HepG2 (cell line): ENCODE results near the gene PHF19. TPM values are rescaled to one million over a fixed set of nuclear protein-coding genes. Genes with fewer than 3 reads are reported as not detected.

Source experiments
- CEBPG ChIP-seq: IDR thresholded peaks from 2 replicates; pipeline ENCODE4 v1.6.1; 2016
- MEIS2 ChIP-seq: sonication (generic); formaldehyde crosslinking; IDR thresholded peaks from 2 replicates; pipeline ENCODE4 v1.9.0; 2021; ENCODE audit warnings: mild to moderate bottlenecking, missing genetic modification reagents
- MIER3 ChIP-seq: IDR thresholded peaks from 2 replicates; pipeline ENCODE4 v1.6.1; 2016; ENCODE audit warnings: missing compliant biosample characterization, borderline replicate concordance
- NPAS2 ChIP-seq: sonication (generic); formaldehyde crosslinking; IDR thresholded peaks from 2 replicates; pipeline ENCODE4 v1.8.0; 2022; ENCODE audit warnings: mild to moderate bottlenecking, missing genetic modification reagents, borderline replicate concordance
- PHF21A ChIP-seq: sonication (generic); formaldehyde crosslinking; IDR thresholded peaks from 2 replicates; pipeline ENCODE4 v1.5.0; 2020; ENCODE audit warnings: mild to moderate bottlenecking, missing genetic modification reagents
- SRSF4 ChIP-seq: fragments of 200-400 bp; formaldehyde crosslinking; IDR thresholded peaks from one replicate; pipeline ENCODE4 v1.6.1; 2018; ENCODE audit warnings: mild to moderate bottlenecking, low read depth, low read length, moderate library complexity; ENCODE audit not compliant: poor library complexity, severe bottlenecking
- TOE1 ChIP-seq: sonication (generic); formaldehyde crosslinking; IDR thresholded peaks from 2 replicates; pipeline ENCODE4 v1.4.0; 2020; ENCODE audit warnings: mild to moderate bottlenecking, missing genetic modification reagents
- TP53 ChIP-seq: sonication (generic); formaldehyde crosslinking; conservative IDR thresholded peaks from 2 replicates; pipeline ENCODE4 v1.4.0; 2020; ENCODE audit warnings: missing genetic modification reagents
- ZFP36L2 ChIP-seq: sonication (generic); formaldehyde crosslinking; IDR thresholded peaks from 2 replicates; pipeline ENCODE4 v1.4.0; 2020; ENCODE audit warnings: missing genetic modification reagents
- ZNF143 ChIP-seq: sonication (generic); formaldehyde crosslinking; IDR thresholded peaks from 2 replicates; pipeline ENCODE4 v1.4.0; 2020; ENCODE audit warnings: missing genetic modification reagents
- polyA plus RNA-seq, 8 experiments: library from polyadenylated mRNA; depleted of rRNA in 3 of 8; stranded (reverse) in 7 of 8; unstranded in 1 of 8; fragments of >200 nt; fragmentation: Illumina TruSeq in 4 of 8; extraction: Trizol in 4 of 8; gene quantifications; 2 replicates each; pipeline versions ENCODE4 v1.2.1 to v1.2.3, GENCODE V29; 2011 to 2016; ENCODE audit warnings: low read depth in 4 of 8, missing spikeins in 1 of 8, mixed read lengths in 1 of 8; ENCODE audit not compliant: insufficient read depth in 1 of 8
- total RNA-seq, 5 experiments: library from RNA; depleted of rRNA; stranded (reverse); fragments of >200 nt; fragmentation: Illumina TruSeq; extraction: Trizol; gene quantifications; 2 replicates each; pipeline ENCODE4 v1.2.3, GENCODE V29; 2016; ENCODE audit warnings: low read depth in 1 of 5
- TF ChIP-seq, protein P1 (sequence below), 2 experiments: sonication (generic) in 1 of 2; formaldehyde crosslinking in 1 of 2; IDR thresholded peaks; 2 replicates each; pipeline versions ENCODE4 v1.6.1 to v1.9.0; 2014 to 2022; ENCODE audit warnings: antibody characterized with exemption in 1 of 2, borderline replicate concordance in 1 of 2, inconsistent platforms in 1 of 2, low read depth in 1 of 2, missing genetic modification reagents in 1 of 2
- TF ChIP-seq, protein P2 (sequence below): sonication (generic); formaldehyde crosslinking; IDR thresholded peaks from 2 replicates; pipeline ENCODE4 v1.9.0; 2022; ENCODE audit warnings: missing genetic modification reagents, mild to moderate bottlenecking, borderline replicate concordance
- TF ChIP-seq, protein P3 (sequence below): sonication (generic); formaldehyde crosslinking; IDR thresholded peaks from 2 replicates; pipeline ENCODE4 v1.9.0; 2021; ENCODE audit warnings: missing genetic modification reagents, borderline replicate concordance
- TF ChIP-seq, protein P4 (sequence below): sonication (generic); formaldehyde crosslinking; IDR thresholded peaks from 2 replicates; pipeline ENCODE4 v1.5.0; 2020; ENCODE audit warnings: mild to moderate bottlenecking, missing genetic modification reagents, moderate library complexity
- TF ChIP-seq, protein P5 (sequence below): sonication (generic); formaldehyde crosslinking; IDR thresholded peaks from 2 replicates; pipeline ENCODE4 v1.4.0; 2020; ENCODE audit warnings: missing genetic modification reagents

Gene PHF19
- total and polyA plus RNA-seq, 2 of the 13 experiments (the other 11 are each of a cell fraction or from before 2014, with no cell fraction given): 29.7 to 41.3 TPM

DNA sequence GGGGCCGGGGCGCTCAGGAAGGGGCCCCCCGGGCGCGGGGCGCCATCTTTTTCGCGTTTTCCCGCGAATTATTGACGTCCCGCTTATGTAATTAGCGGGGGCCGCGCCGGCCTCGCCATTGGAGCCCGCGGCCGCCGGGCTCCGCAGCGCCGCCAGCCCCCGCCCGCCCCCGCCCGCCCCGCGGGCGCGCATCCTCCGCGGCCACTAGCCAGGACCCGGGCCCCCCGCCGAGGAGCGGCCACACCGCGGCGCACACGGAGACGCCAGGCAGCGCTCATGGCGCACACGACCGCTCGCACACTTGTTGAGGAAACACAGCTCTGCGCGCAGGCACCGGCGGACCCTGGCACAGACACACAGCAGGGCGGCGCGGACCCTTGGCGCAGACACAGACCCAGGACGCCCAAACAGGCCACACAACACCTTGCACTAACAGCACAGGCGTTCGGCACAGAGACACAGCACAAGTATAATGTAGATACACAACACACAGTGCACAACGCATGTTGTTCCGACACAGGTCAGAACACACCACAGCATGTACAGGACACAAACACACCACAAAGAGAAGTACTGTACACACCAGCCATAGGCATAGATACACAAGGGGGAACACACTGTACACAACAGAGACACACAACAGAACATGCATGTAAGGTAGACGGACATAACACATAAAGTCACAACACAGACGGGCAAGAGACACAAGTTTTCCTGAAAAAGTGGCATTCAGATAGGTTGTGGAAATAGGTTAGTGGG, 467 bp upstream of the PHF19 start (continued):
- TF ChIP-seq, protein P1, sequence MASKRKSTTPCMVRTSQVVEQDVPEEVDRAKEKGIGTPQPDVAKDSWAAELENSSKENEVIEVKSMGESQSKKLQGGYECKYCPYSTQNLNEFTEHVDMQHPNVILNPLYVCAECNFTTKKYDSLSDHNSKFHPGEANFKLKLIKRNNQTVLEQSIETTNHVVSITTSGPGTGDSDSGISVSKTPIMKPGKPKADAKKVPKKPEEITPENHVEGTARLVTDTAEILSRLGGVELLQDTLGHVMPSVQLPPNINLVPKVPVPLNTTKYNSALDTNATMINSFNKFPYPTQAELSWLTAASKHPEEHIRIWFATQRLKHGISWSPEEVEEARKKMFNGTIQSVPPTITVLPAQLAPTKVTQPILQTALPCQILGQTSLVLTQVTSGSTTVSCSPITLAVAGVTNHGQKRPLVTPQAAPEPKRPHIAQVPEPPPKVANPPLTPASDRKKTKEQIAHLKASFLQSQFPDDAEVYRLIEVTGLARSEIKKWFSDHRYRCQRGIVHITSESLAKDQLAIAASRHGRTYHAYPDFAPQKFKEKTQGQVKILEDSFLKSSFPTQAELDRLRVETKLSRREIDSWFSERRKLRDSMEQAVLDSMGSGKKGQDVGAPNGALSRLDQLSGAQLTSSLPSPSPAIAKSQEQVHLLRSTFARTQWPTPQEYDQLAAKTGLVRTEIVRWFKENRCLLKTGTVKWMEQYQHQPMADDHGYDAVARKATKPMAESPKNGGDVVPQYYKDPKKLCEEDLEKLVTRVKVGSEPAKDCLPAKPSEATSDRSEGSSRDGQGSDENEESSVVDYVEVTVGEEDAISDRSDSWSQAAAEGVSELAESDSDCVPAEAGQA (IDR thresholded peaks at IDR 0.05; ENCODE audit: low read depth): no peak
- TF ChIP-seq, protein P1 (CRISPR knock-in tag; IDR thresholded peaks at IDR 0.05; ENCODE audit: borderline replicate concordance): no peak
- TF ChIP-seq, protein P2, sequence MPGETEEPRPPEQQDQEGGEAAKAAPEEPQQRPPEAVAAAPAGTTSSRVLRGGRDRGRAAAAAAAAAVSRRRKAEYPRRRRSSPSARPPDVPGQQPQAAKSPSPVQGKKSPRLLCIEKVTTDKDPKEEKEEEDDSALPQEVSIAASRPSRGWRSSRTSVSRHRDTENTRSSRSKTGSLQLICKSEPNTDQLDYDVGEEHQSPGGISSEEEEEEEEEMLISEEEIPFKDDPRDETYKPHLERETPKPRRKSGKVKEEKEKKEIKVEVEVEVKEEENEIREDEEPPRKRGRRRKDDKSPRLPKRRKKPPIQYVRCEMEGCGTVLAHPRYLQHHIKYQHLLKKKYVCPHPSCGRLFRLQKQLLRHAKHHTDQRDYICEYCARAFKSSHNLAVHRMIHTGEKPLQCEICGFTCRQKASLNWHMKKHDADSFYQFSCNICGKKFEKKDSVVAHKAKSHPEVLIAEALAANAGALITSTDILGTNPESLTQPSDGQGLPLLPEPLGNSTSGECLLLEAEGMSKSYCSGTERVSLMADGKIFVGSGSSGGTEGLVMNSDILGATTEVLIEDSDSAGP (CRISPR knock-in tag): peak; percentile 22; the same call in 1 of the 2 replicates
- TF ChIP-seq NPAS2 (no peak), TP53 (CRISPR knock-in tag) (no peak), MIER3 (CRISPR knock-in tag) (no peak; the same call in 1 of the 2 replicates), TOE1 (CRISPR knock-in tag) (no peak), SRSF4 (no peak), CEBPG (CRISPR knock-in tag) (no peak), ZNF143 (no peak), MEIS2 (CRISPR knock-in tag) (no peak; the same call in none of the 2 replicates), PHF21A (CRISPR knock-in tag) (peak; percentile 30; the same call in 1 of the 2 replicates), ZFP36L2 (no peak)
- TF ChIP-seq, protein P3, sequence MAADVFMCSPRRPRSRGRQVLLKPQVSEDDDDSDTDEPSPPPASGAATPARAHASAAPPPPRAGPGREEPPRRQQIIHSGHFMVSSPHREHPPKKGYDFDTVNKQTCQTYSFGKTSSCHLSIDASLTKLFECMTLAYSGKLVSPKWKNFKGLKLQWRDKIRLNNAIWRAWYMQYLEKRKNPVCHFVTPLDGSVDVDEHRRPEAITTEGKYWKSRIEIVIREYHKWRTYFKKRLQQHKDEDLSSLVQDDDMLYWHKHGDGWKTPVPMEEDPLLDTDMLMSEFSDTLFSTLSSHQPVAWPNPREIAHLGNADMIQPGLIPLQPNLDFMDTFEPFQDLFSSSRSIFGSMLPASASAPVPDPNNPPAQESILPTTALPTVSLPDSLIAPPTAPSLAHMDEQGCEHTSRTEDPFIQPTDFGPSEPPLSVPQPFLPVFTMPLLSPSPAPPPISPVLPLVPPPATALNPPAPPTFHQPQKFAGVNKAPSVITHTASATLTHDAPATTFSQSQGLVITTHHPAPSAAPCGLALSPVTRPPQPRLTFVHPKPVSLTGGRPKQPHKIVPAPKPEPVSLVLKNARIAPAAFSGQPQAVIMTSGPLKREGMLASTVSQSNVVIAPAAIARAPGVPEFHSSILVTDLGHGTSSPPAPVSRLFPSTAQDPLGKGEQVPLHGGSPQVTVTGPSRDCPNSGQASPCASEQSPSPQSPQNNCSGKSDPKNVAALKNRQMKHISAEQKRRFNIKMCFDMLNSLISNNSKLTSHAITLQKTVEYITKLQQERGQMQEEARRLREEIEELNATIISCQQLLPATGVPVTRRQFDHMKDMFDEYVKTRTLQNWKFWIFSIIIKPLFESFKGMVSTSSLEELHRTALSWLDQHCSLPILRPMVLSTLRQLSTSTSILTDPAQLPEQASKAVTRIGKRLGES (CRISPR knock-in tag): no peak
- TF ChIP-seq, protein P4, sequence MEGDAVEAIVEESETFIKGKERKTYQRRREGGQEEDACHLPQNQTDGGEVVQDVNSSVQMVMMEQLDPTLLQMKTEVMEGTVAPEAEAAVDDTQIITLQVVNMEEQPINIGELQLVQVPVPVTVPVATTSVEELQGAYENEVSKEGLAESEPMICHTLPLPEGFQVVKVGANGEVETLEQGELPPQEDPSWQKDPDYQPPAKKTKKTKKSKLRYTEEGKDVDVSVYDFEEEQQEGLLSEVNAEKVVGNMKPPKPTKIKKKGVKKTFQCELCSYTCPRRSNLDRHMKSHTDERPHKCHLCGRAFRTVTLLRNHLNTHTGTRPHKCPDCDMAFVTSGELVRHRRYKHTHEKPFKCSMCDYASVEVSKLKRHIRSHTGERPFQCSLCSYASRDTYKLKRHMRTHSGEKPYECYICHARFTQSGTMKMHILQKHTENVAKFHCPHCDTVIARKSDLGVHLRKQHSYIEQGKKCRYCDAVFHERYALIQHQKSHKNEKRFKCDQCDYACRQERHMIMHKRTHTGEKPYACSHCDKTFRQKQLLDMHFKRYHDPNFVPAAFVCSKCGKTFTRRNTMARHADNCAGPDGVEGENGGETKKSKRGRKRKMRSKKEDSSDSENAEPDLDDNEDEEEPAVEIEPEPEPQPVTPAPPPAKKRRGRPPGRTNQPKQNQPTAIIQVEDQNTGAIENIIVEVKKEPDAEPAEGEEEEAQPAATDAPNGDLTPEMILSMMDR (CRISPR knock-in tag): peak; percentile 69
- TF ChIP-seq, protein P5, sequence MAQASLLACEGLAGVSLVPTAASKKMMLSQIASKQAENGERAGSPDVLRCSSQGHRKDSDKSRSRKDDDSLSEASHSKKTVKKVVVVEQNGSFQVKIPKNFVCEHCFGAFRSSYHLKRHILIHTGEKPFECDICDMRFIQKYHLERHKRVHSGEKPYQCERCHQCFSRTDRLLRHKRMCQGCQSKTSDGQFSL: peak; percentile 57; the same call in 1 of the 2 replicates
